ENCODE measurements around the gene BAHD1. TPM values are rescaled to one million over a fixed set of nuclear protein-coding genes. Genes with fewer than 3 reads are reported as not detected.

Gene BAHD1
- total RNA-seq, 1 experiment from 2014 or later: 40.6 TPM

DNA sequence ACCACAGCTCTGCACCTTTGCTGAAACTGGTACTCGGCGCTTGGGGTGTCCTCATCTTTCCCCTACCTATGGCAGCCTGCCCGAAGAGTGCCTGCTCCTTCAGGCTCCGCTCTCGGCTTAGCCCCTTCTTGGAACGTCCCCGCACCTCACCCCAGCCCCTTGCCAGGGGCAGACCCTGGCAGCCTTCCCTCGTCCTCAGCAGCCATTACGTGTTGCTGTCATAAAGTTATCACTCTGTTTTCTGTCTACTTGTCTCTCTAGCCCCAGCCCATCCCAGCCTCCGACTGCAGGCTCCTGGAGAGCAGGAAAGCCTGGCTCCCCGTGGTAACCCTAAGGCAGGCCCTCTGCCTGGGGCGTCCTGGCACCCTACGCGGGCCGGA is 5.1 kb upstream of the BAHD1 start:
- intact Hi-C loops (cut with micrococcal nuclease; ENCODE audit: unreplicated experiment): no loop called here
- peak overlapping the region; percentile 38 to 60 for H3K4me3 ChIP-seq (ENCODE audit: low read depth in 2 of 2, low read length in 2 of 2)
- no peaks in the 10 kb centered on the region for H3K27me3 ChIP-seq (ENCODE audit: control insufficient read depth, insufficient read depth, low read length)
- H3K4me1 ChIP-seq (ENCODE audit: control insufficient read depth, insufficient read depth, low read length): peaks cover 38% of the 10 kb centered on the region
- TF ChIP-seq POLR2AphosphoS5 (IDR thresholded peaks at IDR 0.05; ENCODE audit: low read depth, low read length): no peak
- no peak for TF ChIP-seq REST (IDR thresholded peaks at IDR 0.05; ENCODE audit: insufficient read depth in 1 of 2, low read depth in 2 of 2, low read length in 1 of 2)
- no peak for TF ChIP-seq TCF7L2 (IDR thresholded peaks at IDR 0.05; ENCODE audit: low read depth, low read length)
- TF ChIP-seq, protein P1, sequence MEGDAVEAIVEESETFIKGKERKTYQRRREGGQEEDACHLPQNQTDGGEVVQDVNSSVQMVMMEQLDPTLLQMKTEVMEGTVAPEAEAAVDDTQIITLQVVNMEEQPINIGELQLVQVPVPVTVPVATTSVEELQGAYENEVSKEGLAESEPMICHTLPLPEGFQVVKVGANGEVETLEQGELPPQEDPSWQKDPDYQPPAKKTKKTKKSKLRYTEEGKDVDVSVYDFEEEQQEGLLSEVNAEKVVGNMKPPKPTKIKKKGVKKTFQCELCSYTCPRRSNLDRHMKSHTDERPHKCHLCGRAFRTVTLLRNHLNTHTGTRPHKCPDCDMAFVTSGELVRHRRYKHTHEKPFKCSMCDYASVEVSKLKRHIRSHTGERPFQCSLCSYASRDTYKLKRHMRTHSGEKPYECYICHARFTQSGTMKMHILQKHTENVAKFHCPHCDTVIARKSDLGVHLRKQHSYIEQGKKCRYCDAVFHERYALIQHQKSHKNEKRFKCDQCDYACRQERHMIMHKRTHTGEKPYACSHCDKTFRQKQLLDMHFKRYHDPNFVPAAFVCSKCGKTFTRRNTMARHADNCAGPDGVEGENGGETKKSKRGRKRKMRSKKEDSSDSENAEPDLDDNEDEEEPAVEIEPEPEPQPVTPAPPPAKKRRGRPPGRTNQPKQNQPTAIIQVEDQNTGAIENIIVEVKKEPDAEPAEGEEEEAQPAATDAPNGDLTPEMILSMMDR (IDR thresholded peaks at IDR 0.05): no peak
- no peak for TF ChIP-seq SIN3A (IDR thresholded peaks at IDR 0.05; ENCODE audit: borderline replicate concordance, insufficient read depth, low read depth, low read length)
- ATAC-seq (no peak), DNase-seq (ENCODE audit: low read depth, low spot score) (no peak)
- H3K27ac ChIP-seq (ENCODE audit: low read length): no peak overlapping the region
- no peaks in the 10 kb centered on the region for H3K9me3 ChIP-seq (ENCODE audit: control insufficient read depth, insufficient read depth, low read depth, low read length)
- in situ Hi-C loops (cut with HindIII; ENCODE audit: low pct_unique_long_range_greater_than_20kb, low sequenced_read_pairs): no loop called here
- H3K36me3 ChIP-seq (ENCODE audit: control insufficient read depth, insufficient read depth, low read length): no peaks in the 10 kb centered on the region
- POLR2A ChIA-PET: interaction anchor here (0.6 kb wide), 1 partner anchor 40 kb away, joined by 6 read pairs; no protein-coding TSS in a partner anchor
- no TSS peak for BruUV-seq (replicated peaks)
- CTCF ChIA-PET: no interaction called here

- H3K27me3 ChIP-seq (ENCODE audit: control insufficient read depth, insufficient read depth, low read length): no peaks in the 10 kb centered on the region
- no TSS peak for BruUV-seq (replicated peaks)
Measured at GRCh38 chr15:40436116-40436891, 4.4 kb upstream of the BAHD1 start.

More at GRCh38 chr15:40436116-40436891, 4.4 kb upstream of the BAHD1 start:
- in situ Hi-C loops (cut with HindIII; ENCODE audit: low pct_unique_long_range_greater_than_20kb, low sequenced_read_pairs): no loop called here
- Histone ChIP-seq H3K9me3 (ENCODE audit: control insufficient read depth, insufficient read depth, low read depth, low read length) (no peaks in the 10 kb centered on the region), H3K4me3 (ENCODE audit: low read depth in 2 of 2, low read length in 2 of 2) (peak overlapping the region; percentile 38 to 60), H3K36me3 (ENCODE audit: control insufficient read depth, insufficient read depth, low read length) (no peaks in the 10 kb centered on the region; the same call in 1 of the 2 replicates), H3K27ac (ENCODE audit: low read length) (peak overlapping the region; percentile 74), H3K4me1 (ENCODE audit: control insufficient read depth, insufficient read depth, low read length) (peaks cover 38% of the 10 kb centered on the region)
- ChIA-PET POLR2A (interaction anchor here (0.6 kb wide), 1 partner anchor 39 kb away, joined by 6 read pairs; no protein-coding TSS in a partner anchor), CTCF (interaction anchor here (0.8 kb wide), 1 partner anchor 125 kb away, joined by 3 read pairs; no protein-coding TSS in a partner anchor)
- ATAC-seq: no peak
- intact Hi-C loops (cut with micrococcal nuclease; ENCODE audit: unreplicated experiment): no loop called here
- no peak for TF ChIP-seq SIN3A (IDR thresholded peaks at IDR 0.05; ENCODE audit: borderline replicate concordance, insufficient read depth, low read depth, low read length)
- TF ChIP-seq REST (IDR thresholded peaks at IDR 0.05; ENCODE audit: insufficient read depth in 1 of 2, low read depth in 2 of 2, low read length in 1 of 2): no peak
- TF ChIP-seq TCF7L2 (IDR thresholded peaks at IDR 0.05; ENCODE audit: low read depth, low read length): no peak
- TF ChIP-seq, protein P1 (IDR thresholded peaks at IDR 0.05): no peak
- TF ChIP-seq POLR2AphosphoS5 (IDR thresholded peaks at IDR 0.05; ENCODE audit: low read depth, low read length): no peak
- no peak for DNase-seq (ENCODE audit: low read depth, low spot score)

All from Panc1 (cell line).